GM19328 (cell line): Measurements from ENCODE around the gene TMPRSS11D.

Experiments used
- ATAC-seq: cut with Tn5 transposase; IDR thresholded peaks from one replicate; pipeline ENCODE4 v1.9.1; 2021; ENCODE audit warnings: mild to moderate bottlenecking, moderate library complexity; ENCODE audit not compliant: unreplicated experiment

Gene TMPRSS11D, protein sequence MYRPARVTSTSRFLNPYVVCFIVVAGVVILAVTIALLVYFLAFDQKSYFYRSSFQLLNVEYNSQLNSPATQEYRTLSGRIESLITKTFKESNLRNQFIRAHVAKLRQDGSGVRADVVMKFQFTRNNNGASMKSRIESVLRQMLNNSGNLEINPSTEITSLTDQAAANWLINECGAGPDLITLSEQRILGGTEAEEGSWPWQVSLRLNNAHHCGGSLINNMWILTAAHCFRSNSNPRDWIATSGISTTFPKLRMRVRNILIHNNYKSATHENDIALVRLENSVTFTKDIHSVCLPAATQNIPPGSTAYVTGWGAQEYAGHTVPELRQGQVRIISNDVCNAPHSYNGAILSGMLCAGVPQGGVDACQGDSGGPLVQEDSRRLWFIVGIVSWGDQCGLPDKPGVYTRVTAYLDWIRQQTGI

DNA sequence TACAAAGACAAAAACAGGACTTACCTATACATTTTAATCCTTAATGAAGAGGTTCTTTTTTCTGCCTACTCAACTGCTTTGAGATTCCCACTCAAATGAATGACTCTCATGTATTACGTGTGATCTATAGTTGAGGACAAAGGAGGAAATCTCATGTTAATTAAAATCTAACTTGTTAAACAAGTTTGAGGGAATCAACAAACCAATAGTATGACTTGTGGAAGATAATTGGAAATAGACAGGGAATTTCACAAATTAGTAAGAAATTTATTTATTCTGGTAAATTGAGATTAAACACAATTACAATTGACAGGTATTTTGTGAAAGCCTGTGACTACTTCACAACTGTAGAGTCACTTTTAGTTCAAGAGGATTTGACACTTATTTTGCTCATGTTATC lies at the start of gene TMPRSS11D:
TMPRSS11D (minus strand) TSS at position 101 of the 400 bp plus-strand sequence; CDS start at position 32, 69 bp downstream.
- no peak for ATAC-seq

DNA sequence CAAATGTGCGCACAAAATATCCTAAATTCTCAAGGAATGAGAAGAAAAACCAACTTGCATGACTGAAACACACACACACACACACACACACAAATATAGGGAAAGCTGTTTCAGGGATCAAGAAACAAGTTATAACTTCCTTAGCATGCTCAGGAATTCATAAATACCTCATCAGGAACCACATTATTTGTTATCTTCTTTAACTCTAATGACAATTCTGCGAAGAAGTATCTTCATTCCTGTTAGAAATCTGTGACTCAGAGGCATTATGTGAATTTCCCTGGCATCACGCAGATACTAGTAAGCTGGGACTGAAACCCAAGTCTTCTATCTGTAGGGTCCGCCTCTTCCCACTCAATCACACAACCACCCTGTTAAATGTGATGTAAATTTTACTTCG lies 49.2 kb upstream of the TMPRSS11D start:
- no peak for ATAC-seq

DNA sequence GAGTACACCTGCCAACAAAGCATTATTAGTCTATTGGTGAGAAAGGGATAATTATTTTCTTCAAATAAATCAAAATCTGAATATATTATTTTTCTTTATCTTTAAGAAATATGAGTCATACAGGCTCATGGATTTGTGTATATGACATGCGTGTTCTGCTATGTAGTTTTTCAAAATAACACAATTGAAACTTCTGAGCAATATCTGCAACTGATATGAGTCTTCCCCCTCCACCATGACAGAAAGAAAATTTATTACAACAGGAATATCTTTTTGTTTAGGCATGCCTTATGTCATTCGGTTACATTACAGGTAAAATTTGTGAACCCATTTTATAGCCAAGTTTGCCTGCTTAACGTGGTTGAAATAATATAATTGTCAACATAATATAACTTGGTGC lies 47.5 kb upstream of the TMPRSS11D start:
- no peak for ATAC-seq

DNA sequence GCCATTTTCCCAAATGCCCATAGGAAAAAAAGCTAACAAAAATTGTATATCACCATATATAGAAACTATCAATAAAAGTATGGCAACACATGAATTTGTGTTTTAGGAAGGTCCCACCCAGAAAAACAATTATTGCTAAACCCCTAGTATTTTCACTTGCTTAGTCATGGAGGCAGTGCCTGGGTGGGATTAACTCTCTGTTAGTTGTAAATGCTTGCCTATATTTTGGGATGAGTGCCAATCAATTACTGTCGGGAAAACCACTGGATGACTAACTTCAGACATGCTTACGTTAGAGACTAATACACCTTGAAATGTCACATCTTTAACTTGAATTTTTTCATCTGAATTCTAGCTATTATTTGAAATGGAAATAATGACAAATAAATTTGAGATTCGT lies 45.6 kb upstream of the TMPRSS11D start:
- no peak for ATAC-seq

DNA sequence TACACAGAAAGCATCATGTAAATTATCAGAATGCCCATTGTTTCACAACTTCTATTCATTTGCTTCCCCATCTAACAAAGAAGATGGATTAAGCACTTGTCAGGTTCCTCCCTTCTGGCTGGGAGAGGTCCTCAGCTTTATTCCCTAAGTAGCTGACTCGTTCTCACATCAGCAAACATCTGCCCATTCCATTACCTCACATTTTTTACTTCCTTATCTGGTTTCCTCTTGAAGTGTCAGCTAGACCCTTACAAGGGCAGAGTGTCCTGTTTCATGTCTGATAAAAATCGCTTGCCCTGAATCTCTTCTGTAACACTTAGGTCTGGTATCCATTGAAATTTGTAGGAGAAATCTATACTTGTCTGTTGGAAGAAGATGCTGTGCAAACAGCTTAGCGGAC lies 44.7 kb upstream of the TMPRSS11D start:
- ATAC-seq = no peak

DNA sequence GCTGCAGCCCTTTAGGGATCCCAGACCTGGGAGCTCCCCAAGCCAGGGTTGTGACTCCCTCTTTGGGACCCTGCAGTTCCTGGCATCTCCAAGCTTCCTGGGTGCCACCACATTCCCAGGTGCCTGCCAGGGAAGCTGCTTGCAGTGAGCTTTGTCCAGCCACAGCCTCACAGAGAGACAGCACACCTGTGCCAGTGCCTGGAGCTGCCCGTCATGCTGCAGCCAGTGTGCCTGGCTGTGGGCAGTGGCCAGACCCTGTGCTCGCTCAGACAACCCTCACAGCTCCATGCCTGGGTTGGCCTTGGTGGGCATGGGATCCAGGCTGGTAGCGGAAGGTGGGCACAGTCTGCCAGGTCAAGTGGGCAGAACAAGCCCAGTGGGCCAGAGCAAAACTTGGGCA lies 43.4 kb upstream of the TMPRSS11D start:
- no peak for ATAC-seq

DNA sequence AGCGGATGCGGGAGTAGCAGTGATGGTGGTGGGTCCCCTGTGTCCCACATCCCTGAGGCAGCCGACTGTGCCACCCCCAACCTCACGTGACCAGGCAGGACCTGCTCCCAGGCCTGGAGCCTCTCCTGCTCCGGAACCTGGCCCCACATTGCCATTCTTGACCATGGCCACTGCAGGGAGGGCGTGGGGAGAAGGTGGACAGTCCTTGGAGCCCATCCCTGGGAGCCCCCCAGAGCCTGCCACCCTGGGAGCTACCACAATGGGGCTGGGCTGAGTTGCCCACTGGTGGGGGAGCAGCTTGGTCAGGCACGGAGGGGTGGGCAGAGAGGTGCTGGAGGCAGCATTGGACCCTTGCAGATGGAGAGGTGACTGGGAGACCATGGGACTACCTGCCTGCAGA lies 42.7 kb upstream of the TMPRSS11D start:
- ATAC-seq = no peak

DNA sequence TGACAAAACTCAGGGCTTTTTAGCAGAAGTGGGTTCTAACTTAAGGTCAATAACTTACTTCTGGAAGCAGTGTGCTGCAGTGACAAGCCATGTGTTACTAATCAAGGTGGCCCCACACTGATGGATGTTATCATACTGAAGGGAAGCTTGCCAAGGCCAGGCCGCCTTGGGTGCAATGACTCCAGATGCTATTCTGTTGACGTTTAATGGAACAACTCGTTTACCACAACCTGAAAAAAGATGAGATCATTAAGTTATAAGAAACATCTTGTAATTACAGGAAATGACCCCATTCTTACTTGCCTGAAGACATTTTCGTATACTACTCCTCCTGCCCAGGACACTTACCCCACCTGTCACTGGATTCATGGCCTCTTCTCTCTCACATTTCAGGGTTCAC lies 38.9 kb upstream of the TMPRSS11D start:
- ATAC-seq = no peak

DNA sequence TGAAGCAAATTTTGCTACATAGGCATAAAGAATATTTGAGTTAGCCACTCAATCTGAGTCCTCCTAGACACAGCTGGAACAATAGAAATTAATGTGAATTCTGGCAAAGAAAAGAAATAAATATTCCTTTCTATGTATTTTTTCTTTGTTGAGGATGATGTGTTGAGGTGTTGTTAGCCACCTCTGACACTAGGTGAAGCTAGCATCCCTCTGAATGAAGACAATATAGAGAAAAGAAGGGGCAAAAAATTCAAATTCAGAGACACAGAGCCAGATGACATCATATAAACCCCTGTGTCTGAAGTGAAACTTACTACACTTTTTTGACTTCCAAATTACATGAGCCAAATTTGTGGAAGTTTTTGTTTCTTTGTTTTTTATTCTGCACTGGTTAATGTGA lies 34.6 kb upstream of the TMPRSS11D start:
- ATAC-seq = no peak

DNA sequence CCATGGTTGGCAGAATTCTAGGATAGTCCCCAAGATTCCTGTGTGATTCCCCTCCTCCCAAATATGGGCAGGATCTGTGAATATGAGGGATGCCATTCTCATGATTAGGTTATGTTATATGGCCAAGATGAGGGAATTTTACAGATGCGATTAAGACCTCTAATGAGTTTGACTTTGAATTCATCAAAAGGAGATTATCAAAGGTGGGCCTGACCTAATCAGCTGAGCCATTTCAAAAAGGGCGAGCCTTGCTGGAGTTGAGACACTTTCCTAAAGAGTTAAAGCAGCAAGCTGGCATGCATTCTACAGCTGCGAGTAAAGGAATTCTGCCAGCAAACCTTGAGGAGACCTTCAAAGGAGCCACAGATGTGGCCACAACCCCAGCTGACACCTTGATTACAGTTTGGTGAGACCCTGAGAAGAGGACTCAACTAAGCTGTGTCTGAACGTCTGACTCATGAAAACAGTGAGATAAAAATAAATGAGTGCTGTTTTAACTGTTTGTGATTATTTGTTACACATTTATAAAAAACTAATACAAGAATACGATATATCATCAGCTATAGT lies 31.7 kb upstream of the TMPRSS11D start:
- no peak for ATAC-seq

DNA sequence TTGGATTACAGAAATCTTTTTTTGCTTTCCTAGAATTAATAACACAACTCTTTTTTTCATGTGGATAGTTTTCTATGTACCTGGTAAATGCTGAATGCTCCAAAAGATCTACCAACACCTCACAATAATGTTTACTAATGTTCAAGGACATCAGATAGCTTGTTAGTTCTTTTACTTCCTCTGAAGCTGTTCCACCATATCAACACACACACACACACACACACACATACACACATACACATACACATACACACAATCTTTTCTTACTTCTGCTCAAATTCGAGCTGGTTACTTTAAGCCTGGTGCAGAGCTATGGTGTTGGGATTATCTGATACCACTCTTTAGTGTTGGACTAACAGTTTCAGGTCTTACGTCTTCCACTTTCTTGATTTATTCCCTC lies 28.3 kb upstream of the TMPRSS11D start:
- no peak for ATAC-seq

DNA sequence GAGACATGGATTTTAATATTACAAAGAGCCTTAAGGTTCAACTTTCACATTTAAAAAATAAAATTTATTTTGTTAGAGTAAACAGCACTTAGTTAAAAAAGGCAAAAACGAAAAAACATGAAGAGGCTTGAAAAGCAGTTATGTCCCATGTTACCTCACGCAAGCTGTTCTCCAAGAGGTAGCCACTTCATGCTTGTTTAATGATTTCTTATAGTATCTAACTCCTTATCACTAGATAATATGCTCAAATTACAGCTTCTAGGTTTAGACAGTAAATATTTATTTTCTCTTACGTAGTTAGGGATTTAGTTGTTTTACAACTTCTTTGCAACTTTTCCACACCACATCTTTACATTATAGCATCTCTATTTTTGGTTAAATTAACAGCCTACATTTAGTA lies 27.8 kb upstream of the TMPRSS11D start:
- ATAC-seq = no peak

DNA sequence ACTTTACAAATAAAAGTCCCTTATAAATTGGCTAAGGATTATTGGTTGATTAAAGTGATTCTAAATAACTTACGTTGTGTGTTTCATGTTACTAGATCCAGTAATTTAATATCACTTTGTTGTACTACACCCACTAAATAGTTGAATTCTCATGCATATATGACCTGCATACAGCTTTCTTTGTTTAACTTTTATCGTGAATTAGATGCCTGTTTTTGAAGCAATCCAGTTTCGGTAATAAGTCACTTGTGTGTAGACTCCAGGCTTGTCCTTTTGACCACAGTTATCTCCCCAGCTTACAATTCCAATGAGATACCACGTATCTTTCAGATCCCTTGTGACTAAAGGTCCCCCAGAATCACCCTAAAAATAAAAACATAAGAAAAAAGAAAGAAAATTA lies 27.3 kb upstream of the TMPRSS11D start:
- no peak for ATAC-seq

DNA sequence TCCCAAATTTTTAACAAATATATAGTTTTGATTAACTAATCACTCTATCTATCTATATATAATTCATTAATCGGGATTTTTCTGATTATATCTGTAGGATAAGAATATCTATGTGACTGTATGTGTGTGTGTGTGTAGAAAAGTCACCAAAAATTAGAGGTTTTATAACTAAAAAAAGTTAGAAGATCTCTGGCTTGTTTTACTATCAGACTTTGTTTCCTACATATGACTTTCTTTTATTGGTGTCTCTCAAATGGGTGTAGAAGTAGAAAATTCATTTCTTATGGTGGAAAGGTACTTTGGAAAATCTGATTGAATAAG lies 26.7 kb upstream of the TMPRSS11D start:
- ATAC-seq = no peak

DNA sequence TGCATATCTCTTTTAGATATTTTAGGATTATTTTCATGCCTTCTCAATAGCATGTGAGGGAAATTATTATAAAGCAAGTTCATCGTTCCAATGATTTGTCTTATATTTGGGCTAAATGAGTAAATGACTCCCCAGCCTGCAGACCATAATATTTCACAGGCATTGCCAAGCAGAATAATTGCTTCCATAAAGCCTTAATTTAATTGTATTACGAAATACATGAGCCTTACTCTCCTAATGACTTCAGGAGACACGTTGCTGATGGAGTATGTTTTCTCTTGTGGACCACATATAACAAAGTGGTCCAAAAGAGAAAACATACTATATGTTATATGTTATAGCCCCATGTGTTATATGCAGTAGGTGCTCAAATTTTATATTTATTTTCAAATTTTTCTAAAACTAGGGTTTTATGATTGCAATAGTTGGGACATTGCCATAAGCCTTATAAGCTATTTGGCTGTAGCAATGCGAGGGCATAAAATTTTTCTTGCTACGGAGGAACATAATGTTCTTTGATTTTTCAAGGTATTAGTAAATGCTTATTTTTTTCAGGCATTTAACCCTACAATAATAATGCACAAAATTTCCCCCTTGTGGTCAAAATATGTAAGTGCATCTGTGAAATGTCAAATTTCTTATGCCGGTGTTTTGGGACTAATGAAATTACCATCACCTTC lies 26.2 kb upstream of the TMPRSS11D start:
- no peak for ATAC-seq

DNA sequence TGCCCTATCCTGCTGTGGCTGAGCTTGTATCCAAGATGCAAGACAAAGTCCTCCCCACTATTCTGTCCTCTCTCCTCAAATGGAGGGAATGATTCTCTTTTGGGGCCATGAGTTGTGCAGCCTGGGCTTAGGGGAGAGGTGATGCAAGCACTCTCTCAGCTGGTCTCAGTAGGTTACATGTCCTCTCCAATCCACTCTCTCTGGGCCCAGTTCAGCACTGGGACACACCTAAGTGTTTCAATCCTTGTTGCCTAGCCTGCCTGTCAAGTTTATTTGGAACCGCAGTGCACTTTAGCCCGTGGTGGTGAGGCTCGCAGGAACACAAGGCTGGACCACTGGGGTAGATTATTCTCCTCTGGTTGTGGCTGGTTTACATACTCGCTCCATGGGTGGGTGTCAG lies 23.8 kb upstream of the TMPRSS11D start:
- ATAC-seq = no peak

DNA sequence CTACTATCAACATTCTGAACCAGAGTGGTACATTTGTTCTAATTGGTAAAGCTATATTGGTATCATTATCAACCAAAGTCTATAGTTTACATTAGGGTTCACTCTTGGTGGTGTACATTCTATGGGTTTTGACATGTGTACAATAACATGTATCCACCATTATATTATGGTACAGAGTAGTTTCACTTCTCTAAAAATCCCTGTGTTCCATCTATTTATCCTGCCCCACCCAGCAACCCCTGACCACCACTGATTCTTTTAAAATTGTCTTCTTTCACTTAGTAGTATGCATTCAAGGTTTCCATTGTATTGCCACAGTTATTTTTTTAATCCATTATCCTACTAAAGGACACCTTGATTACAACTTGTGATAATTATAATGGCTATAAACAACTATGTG lies 15.3 kb upstream of the TMPRSS11D start:
- ATAC-seq = no peak

DNA sequence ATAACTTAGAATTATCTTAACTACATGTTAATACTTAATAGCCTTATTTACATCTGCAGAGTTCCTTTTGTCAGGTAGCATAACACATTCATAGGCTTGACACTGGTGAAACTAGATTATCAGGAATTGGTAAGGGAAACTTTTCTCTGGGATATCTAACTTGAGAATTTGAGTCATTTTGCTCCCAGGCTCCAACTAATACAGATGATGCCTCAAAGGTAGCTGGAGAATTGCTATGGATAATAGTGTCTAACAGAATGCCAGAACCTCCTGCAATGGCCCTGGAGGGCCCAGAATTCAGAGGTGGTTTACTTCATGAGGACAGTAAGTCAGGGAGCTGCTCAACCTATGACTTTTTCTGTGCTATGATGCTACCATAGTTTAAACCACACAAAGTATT lies 13.9 kb upstream of the TMPRSS11D start:
- no peak for ATAC-seq

DNA sequence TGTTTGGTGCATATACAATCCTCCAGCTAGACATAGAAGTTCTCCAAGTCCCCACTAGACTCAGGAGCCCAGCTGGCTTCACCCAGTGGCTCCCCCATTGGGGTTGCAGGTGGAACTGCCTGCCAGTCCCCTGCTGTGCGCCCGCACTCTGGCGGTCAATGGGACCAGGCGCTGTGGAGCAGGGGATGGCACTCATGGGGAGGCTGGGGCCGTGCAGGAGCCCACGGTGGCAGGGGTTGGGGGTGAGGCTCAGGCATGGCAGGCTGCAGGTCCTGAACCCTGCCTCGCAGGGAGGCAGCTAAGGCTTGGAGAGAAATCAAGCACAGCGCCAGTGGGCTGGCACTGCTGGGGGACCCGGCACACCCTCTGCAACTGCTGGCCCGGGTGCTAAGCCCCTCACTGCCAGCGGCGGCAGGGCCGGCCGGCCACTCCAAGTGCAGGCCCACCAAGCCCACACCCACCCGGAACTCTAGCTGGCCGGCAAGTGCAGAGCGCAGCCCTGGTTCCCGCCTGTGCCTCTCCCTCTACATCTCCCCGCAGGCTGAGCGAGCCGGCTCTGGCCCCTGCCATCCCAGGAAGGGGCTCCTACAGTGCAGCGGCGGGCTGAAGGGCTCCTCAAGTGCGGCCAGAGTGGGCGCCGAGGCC lies 12.7 kb upstream of the TMPRSS11D start:
- no peak for ATAC-seq

DNA sequence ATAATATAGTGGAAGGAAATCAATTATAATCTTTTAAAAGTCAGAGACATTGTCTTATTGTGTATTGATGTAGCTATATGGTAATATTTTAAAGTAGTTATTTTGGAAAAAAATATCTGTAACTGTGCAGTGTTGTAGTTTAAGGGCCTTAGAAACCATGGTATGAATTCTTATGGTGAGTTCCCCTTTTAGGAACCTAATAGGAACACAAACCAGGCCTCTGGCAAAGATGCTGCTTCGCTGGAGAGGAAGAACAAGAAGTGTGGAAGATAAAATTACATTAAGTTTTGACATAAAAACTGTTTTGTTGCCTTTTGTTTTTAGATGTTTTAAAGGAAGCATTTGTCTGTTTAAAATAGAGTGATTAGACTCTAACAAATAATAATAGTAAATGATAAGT lies 10.9 kb upstream of the TMPRSS11D start:
- no peak for ATAC-seq

DNA sequence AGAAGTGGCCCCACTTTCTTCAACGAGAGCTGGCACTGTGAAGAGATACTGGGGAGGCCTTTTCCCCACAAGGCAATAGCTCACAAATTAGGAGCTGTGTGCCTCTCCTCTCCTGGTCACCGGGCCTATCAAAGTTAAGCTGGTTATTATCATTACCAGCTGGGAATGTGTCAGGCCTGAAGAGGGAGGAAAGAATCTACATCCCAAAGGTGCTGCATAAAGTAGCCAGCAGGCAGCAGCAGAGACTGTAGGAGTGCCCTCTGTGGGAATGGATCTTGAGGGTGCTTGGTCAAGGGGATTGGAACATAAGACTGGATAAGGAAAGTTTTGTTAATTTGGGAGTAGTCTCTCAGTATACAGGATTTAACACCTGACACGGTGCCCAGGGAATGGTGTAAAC lies 9.1 kb upstream of the TMPRSS11D start:
- no peak for ATAC-seq

DNA sequence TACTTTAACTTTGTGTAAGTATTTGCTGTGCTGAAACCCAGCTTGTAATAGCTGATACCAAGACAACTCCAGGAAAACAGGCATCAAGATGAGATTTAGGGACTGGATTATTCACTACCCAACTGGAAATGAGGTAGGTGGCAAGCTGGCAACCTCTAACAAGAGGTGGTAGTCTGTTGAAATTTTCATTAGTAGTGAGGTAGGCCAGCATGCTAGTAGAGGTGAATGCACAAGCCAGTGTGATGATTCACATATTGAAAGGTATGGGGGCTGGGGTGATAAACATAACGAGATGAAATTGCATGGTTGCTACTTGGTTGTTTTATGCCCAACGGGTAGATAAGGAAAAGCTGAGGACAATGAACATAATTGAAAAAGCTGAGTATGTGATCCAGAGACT lies 8.5 kb upstream of the TMPRSS11D start:
- ATAC-seq = no peak
